GM23338 (cell line): ENCODE measurements around the gene TENM3. TPM values are rescaled to one million over a fixed set of nuclear protein-coding genes. Genes with fewer than 3 reads are reported as not detected.

Experiments used
- ATAC-seq: fragments of 200-7000 bp; cut with Tn5 transposase; 3 replicates; pipeline ENCODE4 v1.9.1; 2020
- DNase-seq: peaks from one replicate; pipeline ENCODE4 v3.0.0-alpha.2; 2015; ENCODE audit warnings: low spot score
- H2AFZ ChIP-seq: fragments of 200-600 bp; sonication (generic); 2 replicates; pipeline ENCODE4 v1.8.0; 2016; ENCODE audit warnings: antibody characterized with exemption, mild to moderate bottlenecking, moderate library complexity
- H3F3A ChIP-seq: fragments of 200-600 bp; sonication (generic); replicated peaks from 2 replicates; pipeline ENCODE4 v1.8.0; 2017; ENCODE audit warnings: antibody characterized with exemption, mixed run types, low read depth
- H3K27ac ChIP-seq: fragments of 200-600 bp; sonication (generic); 2 replicates; pipeline ENCODE4 v1.6.1; 2016; ENCODE audit warnings: low read depth
- H3K27me3 ChIP-seq: fragments of 200-600 bp; sonication (generic); 2 replicates; pipeline ENCODE4 v1.8.0; 2016; ENCODE audit warnings: mild to moderate bottlenecking, mixed run types, moderate library complexity; ENCODE audit not compliant: insufficient read depth
- H3K36me3 ChIP-seq: fragments of 200-600 bp; sonication (generic); 2 replicates; pipeline ENCODE4 v1.8.0; 2016; ENCODE audit warnings: mild to moderate bottlenecking; ENCODE audit not compliant: insufficient read depth
- H3K4me1 ChIP-seq: fragments of 200-600 bp; sonication (generic); 2 replicates; pipeline ENCODE4 v1.8.0; 2016; ENCODE audit warnings: mild to moderate bottlenecking, moderate library complexity; ENCODE audit not compliant: insufficient read depth
- H3K4me2 ChIP-seq: fragments of 200-600 bp; sonication (generic); 2 replicates; pipeline ENCODE4 v1.7.1; 2017; ENCODE audit warnings: mixed run types
- H3K4me3 ChIP-seq: fragments of 200-600 bp; sonication (generic); 2 replicates; pipeline ENCODE4 v1.6.1; 2016; ENCODE audit warnings: mixed run types
- H3K79me2 ChIP-seq: fragments of 200-600 bp; sonication (generic); replicated peaks from 2 replicates; pipeline ENCODE4 v1.8.0; 2017; ENCODE audit warnings: mild to moderate bottlenecking; ENCODE audit not compliant: insufficient read depth
- H3K9me2 ChIP-seq: fragments of 200-600 bp; sonication (generic); 2 replicates; pipeline ENCODE4 v1.8.0; 2017; ENCODE audit not compliant: insufficient read depth
- H4K20me1 ChIP-seq: fragments of 200-600 bp; sonication (generic); replicated peaks from 2 replicates; pipeline ENCODE4 v1.8.0; 2017; ENCODE audit warnings: mild to moderate bottlenecking; ENCODE audit not compliant: insufficient read depth
- H3K27ac Mint-ChIP-seq: 2 replicates; pipeline ENCODE4 v1.8.0; 2020; ENCODE audit warnings: inconsistent platforms, mild to moderate bottlenecking, moderate library complexity, mixed read lengths
- H3K27me3 Mint-ChIP-seq: 3 replicates; pipeline ENCODE4 v1.8.0; 2022; ENCODE audit warnings: low read depth, mild to moderate bottlenecking, moderate library complexity, mixed read lengths, inconsistent platforms; ENCODE audit not compliant: insufficient read depth, poor library complexity
- H3K36me3 Mint-ChIP-seq: 3 replicates; pipeline ENCODE4 v1.8.0; 2021; ENCODE audit warnings: low read depth, mild to moderate bottlenecking, inconsistent platforms, moderate library complexity, mixed read lengths
- H3K4me1 Mint-ChIP-seq: 3 replicates; pipeline ENCODE4 v1.8.0; 2020; ENCODE audit warnings: mild to moderate bottlenecking, inconsistent platforms, mixed read lengths
- H3K4me3 Mint-ChIP-seq: 3 replicates; pipeline ENCODE4 v1.8.0; 2021; ENCODE audit warnings: moderate library complexity, mild to moderate bottlenecking, inconsistent platforms, mixed read lengths
- H3K9me3 Mint-ChIP-seq: 3 replicates; pipeline ENCODE4 v1.8.0; 2020; ENCODE audit warnings: moderate library complexity, mild to moderate bottlenecking, inconsistent platforms, mixed read lengths
- CREB1 ChIP-seq: fragments of 250-450 bp; sonication (Bioruptor Pico); IDR thresholded peaks from 2 replicates; pipeline ENCODE4 v1.5.0; 2020; ENCODE audit warnings: low read depth, mild to moderate bottlenecking, moderate library complexity
- CTCF ChIP-seq, 2 experiments: fragments of 200-600 bp in 1 of 2; sonication (generic) in 1 of 2; conservative IDR thresholded peaks; 2 replicates each; pipeline versions ENCODE4 v1.5.1 to v1.6.1; 2016 to 2017; ENCODE audit warnings: antibody characterized with exemption in 2 of 2, low read depth in 2 of 2, mild to moderate bottlenecking in 2 of 2, moderate library complexity in 1 of 2
- JUNB ChIP-seq: IDR thresholded peaks from one replicate; pipeline ENCODE4 v1.6.1; 2016; ENCODE audit warnings: antibody characterized with exemption; ENCODE audit not compliant: unreplicated experiment
- NANOG ChIP-seq: IDR thresholded peaks from 2 replicates; pipeline ENCODE4 v1.6.1; 2016; ENCODE audit warnings: antibody characterized with exemption, borderline replicate concordance
- POLR2AphosphoS5 ChIP-seq: IDR thresholded peaks from 2 replicates; pipeline ENCODE4 v1.6.1; 2016; ENCODE audit warnings: antibody characterized with exemption, low read depth
- ZNF114 ChIP-seq: fragments of 250-450 bp; sonication (Bioruptor Pico); IDR thresholded peaks from 2 replicates; pipeline ENCODE4 v1.5.0; 2020; ENCODE audit warnings: mild to moderate bottlenecking, moderate library complexity
- ZNF462 ChIP-seq: fragments of 250-450 bp; sonication (Bioruptor Pico); IDR thresholded peaks from 2 replicates; pipeline ENCODE4 v1.5.0; 2020; ENCODE audit warnings: mild to moderate bottlenecking, moderate library complexity
- polyA plus RNA-seq: library from polyadenylated mRNA; unstranded; fragments of >200 nt; fragmentation: Nextera tagmentation; extraction: Ambion mirVana; gene quantifications from 2 replicates; pipeline ENCODE4 v1.2.1, GENCODE V29; 2016
- total RNA-seq: library from RNA; depleted of rRNA; stranded (reverse); fragments of >200 nt; shearing (Covaris generic); gene quantifications from 2 replicates; pipeline ENCODE4 v1.2.3, GENCODE V29; 2014

Gene TENM3
- total and polyA plus RNA-seq, 2 experiments from 2014 or later, result 22.2 to 128 TPM

- Histone ChIP-seq H3K27ac (no peak overlapping the region), H3F3A (no peaks in the 10 kb centered on the region), H3K9me2 (no peaks in the 10 kb centered on the region), H3K36me3 (no peaks in the 10 kb centered on the region), H3K4me1 (peaks cover 31% of the 10 kb centered on the region), H3K27me3 (no peaks in the 10 kb centered on the region), H4K20me1 (no peaks in the 10 kb centered on the region), H3K4me3 (no peak overlapping the region), H2AFZ (no peak overlapping the region), H3K4me2 (no peak overlapping the region), H3K79me2 (peaks cover 6% of the 10 kb centered on the region; the same call in 1 of the 2 replicates)
- H3K36me3 Mint-ChIP-seq, result no peaks in the 10 kb centered on the region
- no peak for TF ChIP-seq ZNF114 (CRISPR knock-in tag)
- no peak for TF ChIP-seq NANOG
- TF ChIP-seq JUNB, result no peak
- TF ChIP-seq CTCF (conservative IDR thresholded peaks at IDR 0.05; ENCODE audit: low read depth in 2 of 2), result no peak
- TF ChIP-seq ZNF462 (CRISPR knock-in tag), result no peak
- TF ChIP-seq CREB1 (CRISPR knock-in tag), result no peak
- no peak for TF ChIP-seq POLR2AphosphoS5
- H3K4me3 Mint-ChIP-seq, result no peak overlapping the region
- DNase-seq, result no peak
- no peak for ATAC-seq
- no peak overlapping the region for H3K27ac Mint-ChIP-seq
- peaks cover 44% of the 10 kb centered on the region for H3K4me1 Mint-ChIP-seq
- H3K27me3 Mint-ChIP-seq, result peaks cover 2% of the 10 kb centered on the region
- H3K9me3 Mint-ChIP-seq, result no peaks in the 10 kb centered on the region
These were observed 321.6 kb downstream of the TENM3 start for GRCh38 chr4:182564724-182565369.
